Endothelial cell of umbilical vein (primary cell): Measurements from ENCODE around the gene SERPINA1. TPM values are rescaled to one million over a fixed set of nuclear protein-coding genes. Genes with fewer than 3 reads are reported as not detected.

Experiments
- BruUV-seq: library from RNA; stranded (reverse); fragments of 400-500 nt; replicated peaks from 2 replicates; lab custom pipeline; 2021; lab: Mats Ljungman, UMichigan
- CTCF ChIA-PET: fragments of 300-600, 350-600 bp; sonication (Branson Sonifier 250); formaldehyde crosslinking; loops from one replicate; lab custom pipeline; 2021; ENCODE audit warnings: antibody characterized with exemption, inconsistent platforms; lab: Charles Lee
- POLR2A ChIA-PET: fragments of 300-600, 350-600 bp; sonication (Branson Sonifier 250); formaldehyde crosslinking; loops from one replicate; lab custom pipeline; 2021; ENCODE audit warnings: antibody characterized with exemption, inconsistent platforms; lab: Charles Lee
- DNase-seq: peaks from one replicate; pipeline ENCODE4 v3.0.0-alpha.2; 2011; ENCODE audit warnings: low read depth, low spot score
- FAIRE-seq: peaks from 2 replicates; lab custom pipeline; 2011; peaks lifted over from hg19 to GRCh38; lab: Jason Lieb, UNC
- H2AFZ ChIP-seq: 2 replicates; pipeline ENCODE4 v1.6.0; 2012; ENCODE audit warnings: low read depth, low read length, control low read depth, inconsistent platforms
- H3K27ac ChIP-seq: 2 replicates; pipeline ENCODE4 v1.5.1; 2011; ENCODE audit warnings: low read depth, mild to moderate bottlenecking, control low read depth, low read length, moderate library complexity; ENCODE audit not compliant: insufficient read depth
- H3K27me3 ChIP-seq, 2 experiments: 2 replicates each; pipeline versions ENCODE4 v1.6.0 to v1.6.1; 2011; ENCODE audit warnings: low read length in 2 of 2, mixed read lengths in 1 of 2; ENCODE audit not compliant: control insufficient read depth in 2 of 2, insufficient read depth in 2 of 2
- H3K36me3 ChIP-seq, 2 experiments: 2 replicates in 1 of 2; 3 replicates in 1 of 2; pipeline ENCODE4 v1.5.1; 2011; ENCODE audit warnings: low read length in 2 of 2, mild to moderate bottlenecking in 1 of 2, moderate library complexity in 1 of 2; ENCODE audit not compliant: control insufficient read depth in 2 of 2, insufficient read depth in 2 of 2; ENCODE audit errors: extremely low read depth in 1 of 2
- H3K4me1 ChIP-seq: 3 replicates; pipeline ENCODE4 v1.5.1; 2011; ENCODE audit warnings: mild to moderate bottlenecking, low read length; ENCODE audit not compliant: control insufficient read depth, insufficient read depth; ENCODE audit errors: extremely low read depth
- H3K4me2 ChIP-seq: 2 replicates; pipeline ENCODE4 v1.6.1; 2011; ENCODE audit warnings: low read length, control low read depth, mixed read lengths; ENCODE audit not compliant: insufficient read depth
- H3K4me3 ChIP-seq, 3 experiments: fragments of 200-600 bp in 1 of 3; sonication (generic), shearing (Covaris generic) in 1 of 3; replicated peaks in 1 of 3; 2 replicates each; pipeline ENCODE4 v1.5.1; 2011 to 2016; ENCODE audit warnings: control low read depth in 3 of 3, low read length in 3 of 3, mild to moderate bottlenecking in 2 of 3, inconsistent platforms in 1 of 3, low read depth in 1 of 3, moderate library complexity in 1 of 3; ENCODE audit not compliant: insufficient read depth in 1 of 3
- H3K79me2 ChIP-seq: 2 replicates; pipeline ENCODE4 v1.6.0; 2012; ENCODE audit warnings: low read length, inconsistent platforms; ENCODE audit not compliant: control insufficient read depth, insufficient read depth
- H3K9ac ChIP-seq: replicated peaks from 2 replicates; pipeline ENCODE3; 2011; ENCODE audit warnings: low read length, control low read depth; ENCODE audit not compliant: insufficient read depth; ENCODE audit errors: extremely low read depth
- H3K9me1 ChIP-seq: replicated peaks from 3 replicates; pipeline ENCODE4 v1.6.0; 2011; ENCODE audit warnings: mild to moderate bottlenecking, low read length; ENCODE audit not compliant: control insufficient read depth, insufficient read depth; ENCODE audit errors: extremely low read depth
- H3K9me3 ChIP-seq: replicated peaks from 2 replicates; pipeline ENCODE4 v1.5.1; 2012; ENCODE audit warnings: low read length, inconsistent platforms; ENCODE audit not compliant: control insufficient read depth, insufficient read depth
- H4K20me1 ChIP-seq: replicated peaks from 2 replicates; pipeline ENCODE3; 2011; ENCODE audit warnings: mild to moderate bottlenecking, low read length; ENCODE audit not compliant: control insufficient read depth, insufficient read depth; ENCODE audit errors: extremely low read depth
- EZH2 ChIP-seq: IDR thresholded peaks from 2 replicates; pipeline ENCODE4 v1.6.1; 2012; ENCODE audit warnings: borderline replicate concordance, low read depth, mild to moderate bottlenecking, moderate library complexity, low read length, inconsistent platforms; ENCODE audit not compliant: severe bottlenecking
- FOS ChIP-seq: IDR thresholded peaks from 2 replicates; pipeline ENCODE4 v1.6.1; 2011; ENCODE audit warnings: mild to moderate bottlenecking, low read length, moderate library complexity, borderline replicate concordance; ENCODE audit not compliant: insufficient read depth
- GATA2 ChIP-seq: IDR thresholded peaks from 2 replicates; pipeline ENCODE4 v1.7.0; 2011; ENCODE audit warnings: low read depth, mild to moderate bottlenecking, moderate library complexity, mixed read lengths, low read length; ENCODE audit not compliant: insufficient read length, insufficient read depth
- JUN ChIP-seq: IDR thresholded peaks from 2 replicates; pipeline ENCODE4 v1.6.1; 2011; ENCODE audit warnings: borderline replicate concordance, low read depth; ENCODE audit not compliant: insufficient read length, insufficient read depth
- MYC ChIP-seq: IDR thresholded peaks from one replicate; pipeline ENCODE4 v1.6.1; 2011; ENCODE audit warnings: mild to moderate bottlenecking, low read depth, low read length
- POLR2A ChIP-seq: IDR thresholded peaks from 2 replicates; pipeline ENCODE4 v1.6.1; 2012; ENCODE audit warnings: low read depth, mild to moderate bottlenecking, control low read depth, low read length
- POLR2AphosphoS5 ChIP-seq: IDR thresholded peaks from 2 replicates; pipeline ENCODE4 v1.6.1; 2012; ENCODE audit warnings: low read depth, mild to moderate bottlenecking, control low read depth, low read length, moderate library complexity; ENCODE audit not compliant: insufficient read depth
- dilution Hi-C: fragments of 300-500 bp; cut with MboI; formaldehyde crosslinking; loops from one replicate; pipeline ENCODE4 v1.15.0; 2019; ENCODE audit warnings: low sequenced_read_pairs; ENCODE audit not compliant: extremely low pct_ligation_motif_present
- intact Hi-C: fragments of 100-400 bp; cut with micrococcal nuclease; formaldehyde crosslinking; loops from one replicate; pipeline ENCODE4 v1.10.0; 2022
- polyA plus RNA-seq, 4 experiments: library from polyadenylated mRNA; depleted of rRNA in 3 of 4; stranded (reverse) in 3 of 4; unstranded in 1 of 4; fragments of >200 nt; gene quantifications; 2 replicates each; pipeline versions ENCODE4 v1.2.1 to v1.2.3, GENCODE V29; 2011 to 2012; ENCODE audit warnings: missing spikeins in 1 of 4
- total RNA-seq: library from RNA; stranded (reverse); gene quantifications from 2 replicates; pipeline ENCODE4 v1.2.3, GENCODE V29; 2021
- TF ChIP-seq, protein P1 (sequence below): IDR thresholded peaks from 2 replicates; pipeline ENCODE4 v1.6.1; 2011; ENCODE audit not compliant: insufficient read depth, insufficient read length
- TF ChIP-seq, protein P2 (sequence below), 2 donors: IDR thresholded peaks; 1 replicate in 1 of 2; 2 replicates in 1 of 2; pipeline ENCODE4 v1.5.1; 2011; ENCODE audit warnings: low read length in 2 of 2, mild to moderate bottlenecking in 2 of 2, moderate library complexity in 2 of 2, control low read depth in 1 of 2, inconsistent platforms in 1 of 2, low read depth in 1 of 2; ENCODE audit not compliant: insufficient read depth in 1 of 2; ENCODE audit errors: extremely low read depth in 1 of 2

Gene SERPINA1
- total and polyA plus RNA-seq, 2 donors (not counting 3 experiments of a cell fraction or from before 2014, with no cell fraction given), result not detected

DNA sequence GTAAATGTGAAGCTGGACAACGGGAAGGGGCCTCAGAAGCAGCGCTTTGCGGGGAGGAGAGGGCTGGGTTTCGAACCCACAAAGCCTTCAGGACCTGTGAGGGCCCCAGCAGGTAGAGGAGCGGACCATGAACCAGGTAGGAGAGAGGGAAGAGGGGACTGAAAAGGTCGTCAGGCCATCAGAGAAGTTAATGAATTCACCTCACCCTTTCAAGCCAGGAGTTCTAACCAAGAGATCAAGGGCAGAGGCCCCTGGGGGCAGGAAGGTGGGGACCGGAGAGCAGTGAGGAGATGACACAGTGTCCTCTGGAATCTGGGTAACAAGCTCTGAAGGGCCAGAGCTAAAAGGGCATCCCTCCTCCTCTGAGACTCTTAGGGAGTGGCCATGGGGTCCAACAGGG is 19.4 kb downstream of the SERPINA1 start:
- H3K9me3 ChIP-seq, result no peaks in the 10 kb centered on the region
- no peak overlapping the region for H3K9ac ChIP-seq
- ChIA-PET CTCF (no interaction called here), POLR2A (no interaction called here)
- H2AFZ ChIP-seq, result no peak overlapping the region
- DNase-seq (no peak), FAIRE-seq (no peak)
- no peak overlapping the region for H3K27ac ChIP-seq
- no peaks in the 10 kb centered on the region for H4K20me1 ChIP-seq
- H3K36me3 ChIP-seq, result no peaks in the 10 kb centered on the region
- H3K9me1 ChIP-seq, result no peaks in the 10 kb centered on the region
- H3K4me3 ChIP-seq, result no peak overlapping the region
- intact Hi-C loops, result no loop called here
- no peaks in the 10 kb centered on the region for H3K4me1 ChIP-seq
- BruUV-seq, result no TSS peak
- H3K27me3 ChIP-seq, result no peaks in the 10 kb centered on the region
- TF ChIP-seq, protein P1, sequence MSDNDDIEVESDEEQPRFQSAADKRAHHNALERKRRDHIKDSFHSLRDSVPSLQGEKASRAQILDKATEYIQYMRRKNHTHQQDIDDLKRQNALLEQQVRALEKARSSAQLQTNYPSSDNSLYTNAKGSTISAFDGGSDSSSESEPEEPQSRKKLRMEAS, result no peak
- TF ChIP-seq POLR2AphosphoS5 (no peak), MYC (no peak), EZH2 (no peak), GATA2 (no peak), POLR2A (no peak), JUN (no peak), FOS (no peak)
- TF ChIP-seq, protein P2, sequence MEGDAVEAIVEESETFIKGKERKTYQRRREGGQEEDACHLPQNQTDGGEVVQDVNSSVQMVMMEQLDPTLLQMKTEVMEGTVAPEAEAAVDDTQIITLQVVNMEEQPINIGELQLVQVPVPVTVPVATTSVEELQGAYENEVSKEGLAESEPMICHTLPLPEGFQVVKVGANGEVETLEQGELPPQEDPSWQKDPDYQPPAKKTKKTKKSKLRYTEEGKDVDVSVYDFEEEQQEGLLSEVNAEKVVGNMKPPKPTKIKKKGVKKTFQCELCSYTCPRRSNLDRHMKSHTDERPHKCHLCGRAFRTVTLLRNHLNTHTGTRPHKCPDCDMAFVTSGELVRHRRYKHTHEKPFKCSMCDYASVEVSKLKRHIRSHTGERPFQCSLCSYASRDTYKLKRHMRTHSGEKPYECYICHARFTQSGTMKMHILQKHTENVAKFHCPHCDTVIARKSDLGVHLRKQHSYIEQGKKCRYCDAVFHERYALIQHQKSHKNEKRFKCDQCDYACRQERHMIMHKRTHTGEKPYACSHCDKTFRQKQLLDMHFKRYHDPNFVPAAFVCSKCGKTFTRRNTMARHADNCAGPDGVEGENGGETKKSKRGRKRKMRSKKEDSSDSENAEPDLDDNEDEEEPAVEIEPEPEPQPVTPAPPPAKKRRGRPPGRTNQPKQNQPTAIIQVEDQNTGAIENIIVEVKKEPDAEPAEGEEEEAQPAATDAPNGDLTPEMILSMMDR (IDR thresholded peaks at IDR 0.05; ENCODE audit: extremely low read depth in 1 of 2, insufficient read depth in 1 of 2, low read depth in 1 of 2, low read length in 2 of 2), result no peak
- no peaks in the 10 kb centered on the region for H3K79me2 ChIP-seq
- no peak overlapping the region for H3K4me2 ChIP-seq
- dilution Hi-C loops, result no loop called here
